GM13977 (cell line): Measurements from ENCODE around the gene STUM.

Experiments
- DNase-seq: peaks from one replicate; pipeline ENCODE4 v3.0.0; 2012; ENCODE audit warnings: low spot score
- in situ Hi-C: fragments of 300-500 bp; cut with MboI; formaldehyde crosslinking; loops from one replicate; pipeline ENCODE4 v1.12.0; 2022; ENCODE audit warnings: low sequenced_read_pairs, low pct_unique_long_range_greater_than_20kb, mixed read lengths, inconsistent platforms; ENCODE audit not compliant: unreplicated experiment
- TF ChIP-seq, protein P1 (sequence below): IDR thresholded peaks from 2 replicates; pipeline ENCODE4 v1.5.1; 2012; ENCODE audit warnings: mild to moderate bottlenecking, control low read depth; ENCODE audit not compliant: insufficient read depth; ENCODE audit errors: extremely low read depth, missing control alignments

The STUM gene

DNA sequence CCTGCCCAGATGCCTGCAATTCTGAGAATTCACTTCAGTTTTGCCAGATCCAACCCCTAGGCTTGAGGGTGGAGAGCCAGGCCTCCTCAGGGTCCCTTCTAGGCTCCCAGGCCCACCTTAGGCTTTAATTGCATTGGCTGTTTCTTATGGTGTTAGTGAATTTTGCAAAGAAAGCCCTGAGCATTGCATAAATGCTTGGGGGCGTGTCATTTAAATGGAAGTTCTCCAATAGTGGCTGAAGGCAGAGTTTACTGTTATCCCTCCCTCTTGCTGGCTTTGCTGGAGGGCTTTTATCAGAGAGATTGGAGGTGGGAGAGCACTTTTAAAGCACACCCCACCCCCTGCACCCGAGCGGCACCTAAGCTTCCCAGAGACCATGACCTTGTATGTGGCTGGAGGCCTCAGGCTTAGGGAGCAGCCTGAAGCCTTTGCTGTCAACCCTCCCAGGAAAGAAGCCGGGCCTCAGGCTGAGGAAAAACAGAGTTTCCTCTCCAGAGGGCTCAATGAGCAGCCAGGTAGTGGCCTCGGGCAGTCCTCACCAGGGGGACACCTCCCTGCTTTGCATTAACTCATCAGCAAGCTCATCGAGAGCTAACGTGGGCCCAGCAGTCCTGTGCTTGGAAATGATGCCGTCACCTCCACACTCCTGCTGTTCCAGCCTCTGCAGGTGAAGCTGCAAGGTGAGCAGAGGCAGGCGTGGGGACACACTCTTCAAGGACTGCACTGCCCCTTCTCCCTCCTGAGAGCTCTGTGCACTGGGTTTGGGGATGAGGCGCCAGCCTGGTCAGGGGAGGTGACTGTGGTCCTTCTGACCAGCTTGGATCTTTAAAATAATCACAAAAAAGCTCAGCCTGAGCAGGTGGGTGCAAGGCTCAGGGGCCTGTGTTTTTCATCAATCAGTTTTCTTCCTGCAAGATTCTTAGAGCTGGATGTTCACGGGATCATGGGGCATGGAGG lies 58.0 kb downstream of the STUM start:
- in situ Hi-C loops = no loop called here
- TF ChIP-seq, protein P1, sequence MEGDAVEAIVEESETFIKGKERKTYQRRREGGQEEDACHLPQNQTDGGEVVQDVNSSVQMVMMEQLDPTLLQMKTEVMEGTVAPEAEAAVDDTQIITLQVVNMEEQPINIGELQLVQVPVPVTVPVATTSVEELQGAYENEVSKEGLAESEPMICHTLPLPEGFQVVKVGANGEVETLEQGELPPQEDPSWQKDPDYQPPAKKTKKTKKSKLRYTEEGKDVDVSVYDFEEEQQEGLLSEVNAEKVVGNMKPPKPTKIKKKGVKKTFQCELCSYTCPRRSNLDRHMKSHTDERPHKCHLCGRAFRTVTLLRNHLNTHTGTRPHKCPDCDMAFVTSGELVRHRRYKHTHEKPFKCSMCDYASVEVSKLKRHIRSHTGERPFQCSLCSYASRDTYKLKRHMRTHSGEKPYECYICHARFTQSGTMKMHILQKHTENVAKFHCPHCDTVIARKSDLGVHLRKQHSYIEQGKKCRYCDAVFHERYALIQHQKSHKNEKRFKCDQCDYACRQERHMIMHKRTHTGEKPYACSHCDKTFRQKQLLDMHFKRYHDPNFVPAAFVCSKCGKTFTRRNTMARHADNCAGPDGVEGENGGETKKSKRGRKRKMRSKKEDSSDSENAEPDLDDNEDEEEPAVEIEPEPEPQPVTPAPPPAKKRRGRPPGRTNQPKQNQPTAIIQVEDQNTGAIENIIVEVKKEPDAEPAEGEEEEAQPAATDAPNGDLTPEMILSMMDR = no peak
- DNase-seq = no peak

DNA sequence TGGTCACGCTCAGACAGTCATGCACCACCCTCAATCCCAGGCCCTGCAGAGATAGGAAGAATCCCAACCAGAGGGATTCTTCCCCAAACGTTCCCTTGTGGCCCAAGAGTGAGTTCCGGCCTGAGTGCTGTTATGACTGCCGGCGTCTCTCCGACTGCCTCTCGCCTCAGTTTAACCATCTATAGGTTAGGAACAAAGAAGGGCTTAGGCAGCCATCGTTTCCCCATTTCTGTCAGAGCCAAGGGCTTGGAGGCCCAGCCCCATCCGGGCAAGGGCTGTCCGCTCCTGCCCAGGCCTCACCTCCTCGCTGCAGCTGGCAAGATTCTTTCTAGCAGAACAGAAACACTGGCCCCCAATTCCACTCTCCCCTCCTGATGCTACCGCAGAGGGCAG lies 58.7 kb downstream of the STUM start:
- in situ Hi-C loops = no loop called here
- TF ChIP-seq, protein P1 = no peak
- DNase-seq = no peak

DNA sequence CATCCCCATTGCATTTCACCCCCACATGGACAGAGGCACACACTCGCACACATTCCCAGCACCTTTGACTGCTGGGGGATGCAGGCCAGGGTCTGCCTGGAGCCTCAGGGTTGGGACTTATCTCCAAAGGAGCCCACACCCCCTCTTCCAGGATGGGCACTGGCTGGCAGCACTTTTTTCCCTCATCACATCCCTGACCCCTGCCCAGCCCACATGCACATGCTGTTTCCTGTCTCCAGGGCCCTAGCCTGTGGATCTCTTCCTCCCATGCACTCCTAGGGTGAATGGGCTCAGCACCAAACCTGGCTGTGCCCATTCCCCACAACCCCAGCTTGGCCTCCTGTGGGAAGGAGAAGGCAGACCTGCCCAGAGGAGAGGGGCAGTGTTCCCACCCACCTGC lies 59.3 kb downstream of the STUM start:
- no peak for DNase-seq
- in situ Hi-C loops = no loop called here
- TF ChIP-seq, protein P1 = no peak

DNA sequence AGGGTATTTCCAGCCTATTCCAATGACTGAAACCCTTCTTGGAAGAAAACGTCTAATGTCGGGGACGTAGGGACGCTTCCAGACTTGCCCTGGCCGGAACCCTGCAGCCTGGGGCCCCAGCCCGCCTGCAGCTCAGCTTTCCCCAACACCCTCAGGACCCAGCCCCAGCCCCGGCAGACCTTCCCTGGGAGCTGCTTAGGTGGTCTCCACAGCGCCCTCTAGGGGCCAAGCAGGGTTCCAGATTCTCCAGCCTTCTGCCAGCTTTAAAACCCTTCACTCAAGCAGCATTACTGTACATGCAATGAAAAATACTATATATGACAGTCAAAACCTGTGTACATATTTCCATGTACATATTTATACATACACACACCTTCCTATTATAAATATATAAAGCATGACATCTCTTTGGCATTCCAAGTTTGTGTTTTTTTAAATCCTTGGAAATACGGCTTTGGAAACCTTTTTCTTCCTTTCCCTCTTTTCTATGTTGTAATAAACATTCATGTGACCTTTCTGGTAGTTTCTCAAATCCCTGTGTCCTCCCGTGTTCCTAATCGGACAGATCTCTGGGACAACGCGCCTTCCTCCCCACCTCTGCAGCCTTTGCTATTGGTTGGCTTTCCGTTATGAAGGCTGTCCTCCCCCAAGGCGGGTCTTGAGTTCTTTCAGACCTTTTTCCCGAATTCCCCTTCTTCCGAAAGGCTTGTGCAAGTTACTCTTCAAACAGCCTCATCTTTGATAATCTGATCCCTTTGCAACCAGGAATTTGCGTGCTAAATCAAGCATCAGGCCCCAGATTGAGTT lies 60.3 kb downstream of the STUM start:
- TF ChIP-seq, protein P1 = peak; percentile 75
- in situ Hi-C loops = no loop called here
- DNase-seq = peak; percentile 86

DNA sequence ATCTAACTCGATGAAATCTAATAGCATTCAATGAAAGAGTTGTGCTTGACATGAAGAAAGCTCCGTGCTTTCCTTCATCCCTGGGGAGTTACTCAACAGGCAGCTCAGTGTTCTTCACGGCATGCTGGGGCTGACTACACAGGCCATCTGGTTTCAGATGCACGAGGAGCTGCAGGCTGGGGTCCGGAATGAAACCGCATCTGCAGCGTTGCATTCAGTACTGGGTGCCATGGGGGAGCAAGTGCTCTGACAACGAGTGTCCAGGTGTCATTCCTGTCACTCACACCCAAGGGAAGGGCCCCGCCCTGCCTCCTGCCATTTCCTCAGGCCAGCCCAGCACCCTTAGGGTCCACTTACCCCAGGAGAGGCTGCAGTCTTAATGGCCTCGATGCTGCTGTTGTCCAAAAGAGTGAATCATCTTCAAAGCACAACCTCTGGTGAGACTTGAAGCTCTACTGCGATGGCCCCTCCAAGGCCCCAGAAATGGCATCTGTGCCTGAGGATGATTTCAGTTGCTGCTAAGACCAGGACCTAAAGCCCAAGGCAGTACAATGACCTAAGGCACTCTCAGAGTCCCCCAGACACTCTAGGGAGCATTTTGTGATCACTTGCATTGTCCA lies 61.4 kb downstream of the STUM start:
- in situ Hi-C loops = no loop called here
- TF ChIP-seq, protein P1 = no peak

DNA sequence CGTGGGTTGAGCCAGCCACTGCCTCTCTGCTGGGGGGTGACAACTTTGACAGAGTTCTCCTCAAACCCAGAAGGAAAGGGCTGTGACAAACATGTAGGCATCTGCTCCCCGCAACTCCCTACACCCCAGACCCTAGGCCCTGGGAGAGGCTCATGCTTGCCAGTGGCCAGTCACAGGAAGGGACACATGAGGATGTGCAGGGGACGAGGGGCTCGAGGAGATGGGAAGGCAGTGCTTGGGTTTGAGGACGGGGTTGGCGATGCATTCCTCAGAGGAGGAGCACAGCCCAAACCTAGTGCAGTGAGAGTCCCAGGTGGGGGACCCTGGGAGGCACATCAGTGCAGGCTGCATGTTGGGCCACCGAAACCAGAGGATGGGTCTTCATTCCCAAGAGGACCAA lies 62.1 kb downstream of the STUM start:
- no peak for DNase-seq
- TF ChIP-seq, protein P1 = no peak
- in situ Hi-C loops = no loop called here

More for the DNA sequence above, 61.4 kb downstream of the STUM start:
- DNase-seq = no peak
